Measurements from ENCODE around the gene TBATA. TPM values are rescaled to one million over a fixed set of nuclear protein-coding genes. Genes with fewer than 3 reads are reported as not detected.
A peak's percentile ranks its signal among the peaks of the same experiment; 100 is the strongest.

Gene TBATA
- total RNA-seq, 1 experiment from 2014 or later, result not detected

GRCh38 chr10:70810967-70811366, 25.8 kb upstream of the TBATA start:
- POLR2A ChIA-PET (ENCODE audit: unreplicated experiment), result interaction anchor here (0.6 kb wide), 1 partner anchor 258 kb away, joined by 3 read pairs; no protein-coding TSS in a partner anchor
- BruUV-seq (replicated peaks), result no TSS peak
- Histone ChIP-seq H3K36me3 (ENCODE audit: low read depth, low read length) (no peaks in the 10 kb centered on the region), H3K4me1 (ENCODE audit: insufficient read depth, low read length) (peaks cover 43% of the 10 kb centered on the region), H3K9me2 (replicated peaks; ENCODE audit: low read length) (no peaks in the 10 kb centered on the region), H4K20me1 (ENCODE audit: low read length) (no peaks in the 10 kb centered on the region), H2AFZ (ENCODE audit: low read length) (no peak overlapping the region), H3K79me2 (ENCODE audit: low read length) (no peaks in the 10 kb centered on the region), H3K27ac (ENCODE audit: low read length) (no peak overlapping the region), H3K4me3 (ENCODE audit: low read length) (no peak overlapping the region), H3K9ac (ENCODE audit: low read length) (no peak overlapping the region), H3K27me3 (ENCODE audit: low read length) (no peaks in the 10 kb centered on the region), H3F3A (ENCODE audit: low read length, unreplicated experiment) (peaks cover 4% of the 10 kb centered on the region), H3K4me2 (ENCODE audit: low read length) (no peak overlapping the region), H3K9me3 (ENCODE audit: low read length) (no peaks in the 10 kb centered on the region)
- CTCF ChIA-PET, result no interaction called here
- TF ChIP-seq CTCF (conservative IDR thresholded peaks at IDR 0.05; ENCODE audit: low read depth, low read length) (no peak), EZH2phosphoT487 (IDR thresholded peaks at IDR 0.05; ENCODE audit: borderline replicate concordance, low read length) (no peak), EZH2 (IDR thresholded peaks at IDR 0.05; ENCODE audit: low read length, unreplicated experiment) (no peak)
- ATAC-seq, result no peak
- intact Hi-C loops (cut with micrococcal nuclease), result no loop called here
- DNase-seq, result no peak

- POLR2A ChIA-PET (ENCODE audit: unreplicated experiment), result interaction anchor here (0.6 kb wide), 1 partner anchor 29 kb away, joined by 3 read pairs; no protein-coding TSS in a partner anchor
- ATAC-seq, result no peak
- peaks cover 49% of the 10 kb centered on the region for H3K4me1 ChIP-seq (ENCODE audit: insufficient read depth, low read length)
Observed at GRCh38 chr10:70809726-70810125, 24.5 kb upstream of the TBATA start.

GRCh38 chr10:70809011-70809611, 23.9 kb upstream of the TBATA start:
- H3K4me3 ChIP-seq (ENCODE audit: low read length), result no peak overlapping the region
- H3K79me2 ChIP-seq (ENCODE audit: low read length), result no peaks in the 10 kb centered on the region
- peaks cover 55% of the 10 kb centered on the region for H3K4me1 ChIP-seq (ENCODE audit: insufficient read depth, low read length)
- H3K36me3 ChIP-seq (ENCODE audit: low read depth, low read length), result no peaks in the 10 kb centered on the region
- peaks cover 13% of the 10 kb centered on the region for H3F3A ChIP-seq (ENCODE audit: low read length, unreplicated experiment)
- H3K27ac ChIP-seq (ENCODE audit: low read length), result peak overlapping the region; percentile 35
- no peak overlapping the region for H2AFZ ChIP-seq (ENCODE audit: low read length)
- no peaks in the 10 kb centered on the region for H3K27me3 ChIP-seq (ENCODE audit: low read length)
- peak overlapping the region; percentile 26; the same call in 1 of the 2 replicates for H3K4me2 ChIP-seq (ENCODE audit: low read length)
- CTCF ChIA-PET, result no interaction called here
- H4K20me1 ChIP-seq (ENCODE audit: low read length), result no peaks in the 10 kb centered on the region
- no peak for TF ChIP-seq EZH2 (IDR thresholded peaks at IDR 0.05; ENCODE audit: low read length, unreplicated experiment)
- no peak for TF ChIP-seq CTCF (conservative IDR thresholded peaks at IDR 0.05; ENCODE audit: low read depth, low read length)
- TF ChIP-seq EZH2phosphoT487 (IDR thresholded peaks at IDR 0.05; ENCODE audit: borderline replicate concordance, low read length), result no peak
- POLR2A ChIA-PET (ENCODE audit: unreplicated experiment), result no interaction called here
- intact Hi-C loops (cut with micrococcal nuclease), result no loop called here
- no peaks in the 10 kb centered on the region for H3K9me2 ChIP-seq (replicated peaks; ENCODE audit: low read length)
- BruUV-seq (replicated peaks), result no TSS peak
- H3K9me3 ChIP-seq (ENCODE audit: low read length), result no peaks in the 10 kb centered on the region
- peak; percentile 85 for DNase-seq
- ATAC-seq, result peak; percentile 13
- no peak overlapping the region for H3K9ac ChIP-seq (ENCODE audit: low read length)

More at GRCh38 chr10:70809726-70810125, 24.5 kb upstream of the TBATA start:
- Histone ChIP-seq H3K36me3 (ENCODE audit: low read depth, low read length) (no peaks in the 10 kb centered on the region), H3F3A (ENCODE audit: low read length, unreplicated experiment) (peaks cover 8% of the 10 kb centered on the region), H3K4me2 (ENCODE audit: low read length) (0 out of 2 replicates have a peak overlapping the region, but pooled peaks have one; percentile 26), H3K27me3 (ENCODE audit: low read length) (no peaks in the 10 kb centered on the region), H3K27ac (ENCODE audit: low read length) (peak overlapping the region; percentile 9), H4K20me1 (ENCODE audit: low read length) (no peaks in the 10 kb centered on the region), H3K79me2 (ENCODE audit: low read length) (no peaks in the 10 kb centered on the region), H3K4me3 (ENCODE audit: low read length) (no peak overlapping the region), H3K9me3 (ENCODE audit: low read length) (no peaks in the 10 kb centered on the region), H2AFZ (ENCODE audit: low read length) (no peak overlapping the region), H3K9me2 (replicated peaks; ENCODE audit: low read length) (no peaks in the 10 kb centered on the region), H3K9ac (ENCODE audit: low read length) (no peak overlapping the region)
- no peak for TF ChIP-seq EZH2 (IDR thresholded peaks at IDR 0.05; ENCODE audit: low read length, unreplicated experiment)
- CTCF ChIA-PET, result no interaction called here
- intact Hi-C loops (cut with micrococcal nuclease), result no loop called here
- BruUV-seq (replicated peaks), result no TSS peak
- no peak for DNase-seq

Data from PC-3 (cell line).